GM19397 (cell line): Measurements from ENCODE around the gene GGT5.
"Not testable (repeated sequence)": the region's sequence is repeated elsewhere in the genome, so short reads cannot be mapped to it uniquely, and the experiment has no call there.

Experiments used
- ATAC-seq: cut with Tn5 transposase; IDR thresholded peaks from one replicate; pipeline ENCODE4 v1.9.1; 2021; ENCODE audit warnings: mild to moderate bottlenecking, moderate library complexity; ENCODE audit not compliant: unreplicated experiment

Gene GGT5

DNA sequence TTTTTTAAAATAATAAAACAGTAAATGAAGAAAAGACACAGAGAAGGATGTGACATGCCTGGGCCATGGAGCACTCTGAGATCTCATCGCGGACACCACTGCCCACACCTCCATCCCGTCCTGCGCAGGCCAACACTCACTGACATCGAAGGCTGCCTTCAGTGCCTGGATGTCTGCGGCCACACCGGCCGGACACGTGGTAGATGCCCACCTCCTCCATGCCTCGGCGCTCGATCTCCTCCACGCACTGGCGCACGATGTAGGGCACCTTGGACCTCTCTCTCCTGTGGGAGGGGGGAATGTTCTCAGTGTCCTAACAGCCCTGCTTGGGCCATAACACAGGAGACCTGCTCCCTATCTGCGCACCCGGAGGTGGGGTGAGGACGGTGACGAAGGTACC is 18.6 kb upstream of the GGT5 start:
- ATAC-seq: not testable (repeated sequence)

DNA sequence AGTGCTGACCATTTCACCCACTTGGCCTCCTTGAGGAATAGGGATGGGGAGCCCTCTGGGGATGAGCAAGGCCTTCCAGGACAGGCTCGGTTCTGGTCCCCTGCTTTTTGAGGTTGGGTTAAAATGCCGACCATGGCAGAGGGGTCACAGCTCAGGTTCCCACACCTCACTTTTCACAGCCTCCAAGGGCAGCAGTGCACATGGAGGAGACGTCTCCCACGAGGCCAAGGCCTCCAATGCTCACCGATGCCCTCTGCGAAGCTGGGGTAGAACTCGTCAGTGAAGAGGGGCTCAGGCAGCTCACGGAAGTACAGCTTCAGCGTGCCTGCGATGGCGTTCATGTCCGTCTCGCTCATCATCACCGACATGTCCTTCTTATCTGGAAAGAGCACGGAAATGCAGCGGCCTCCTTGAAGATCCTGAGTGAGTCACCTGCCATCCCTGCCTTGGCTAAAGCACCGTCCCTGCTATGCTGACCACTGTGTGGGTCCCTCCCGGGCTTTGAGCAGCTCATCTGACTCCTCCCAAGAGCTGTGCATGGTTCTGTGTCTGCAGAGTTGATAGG is 17.4 kb upstream of the GGT5 start:
- ATAC-seq: not testable (repeated sequence)

DNA sequence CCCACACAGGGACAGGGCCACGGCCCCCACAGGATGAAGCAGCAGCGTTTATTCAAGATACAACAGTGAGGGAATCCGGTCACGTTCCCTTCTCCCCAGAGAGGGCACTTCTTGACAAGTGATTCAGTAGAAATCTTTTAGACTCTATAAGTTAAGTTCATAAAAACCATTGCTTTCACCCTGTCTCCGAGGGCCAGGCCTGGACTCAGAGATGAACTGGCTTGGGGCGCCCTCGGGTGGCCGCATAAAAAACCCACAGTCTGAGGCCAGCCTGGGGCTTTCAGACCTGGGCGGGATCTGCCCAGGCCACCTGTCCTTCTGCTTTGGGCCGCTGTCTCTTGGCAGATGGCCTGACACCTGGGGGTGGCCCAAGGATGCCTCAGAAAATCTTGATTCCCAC is 14.6 kb upstream of the GGT5 start:
- ATAC-seq: not testable (repeated sequence)

DNA sequence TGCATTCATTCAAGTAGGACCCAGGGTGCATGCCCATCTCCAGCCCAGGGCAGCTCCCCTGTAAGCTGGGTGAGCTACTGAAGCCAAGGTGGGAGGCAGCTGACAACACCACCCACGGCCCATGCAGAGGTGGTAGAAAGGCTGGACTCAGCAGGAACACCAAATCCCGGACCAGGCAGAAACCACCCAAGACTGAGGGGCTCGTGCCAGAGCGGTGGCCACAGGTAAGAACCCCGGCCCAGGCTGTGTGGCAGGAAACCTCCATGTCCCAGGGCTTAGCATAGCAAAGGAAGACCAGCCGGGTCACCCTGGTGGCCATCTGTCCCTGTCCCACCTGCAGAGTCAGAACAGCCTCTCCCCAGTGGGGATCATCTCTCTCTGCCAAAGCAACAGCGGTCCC is 11.9 kb upstream of the GGT5 start:
- ATAC-seq: not testable (repeated sequence)

DNA sequence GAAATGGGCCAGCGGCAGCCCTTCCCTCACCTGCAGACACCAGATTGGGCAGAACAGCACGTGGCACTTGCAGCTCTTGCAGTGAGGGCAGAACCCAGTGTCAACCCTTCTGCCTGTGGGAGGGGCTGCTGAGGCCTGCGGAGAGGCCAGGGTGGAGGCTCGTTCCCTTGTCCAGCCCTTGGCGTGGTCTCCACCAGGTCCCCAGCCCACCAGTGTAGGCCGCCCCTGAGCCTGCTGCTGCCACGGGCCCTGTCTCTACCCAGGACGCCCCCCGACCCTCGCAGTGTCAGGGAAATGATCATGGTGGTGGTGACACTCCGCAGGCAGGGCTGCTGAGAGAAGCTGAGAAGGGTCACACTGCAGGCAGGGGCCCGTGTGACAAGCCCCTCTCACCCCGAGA is 11.3 kb upstream of the GGT5 start:
- ATAC-seq: not testable (repeated sequence)

DNA sequence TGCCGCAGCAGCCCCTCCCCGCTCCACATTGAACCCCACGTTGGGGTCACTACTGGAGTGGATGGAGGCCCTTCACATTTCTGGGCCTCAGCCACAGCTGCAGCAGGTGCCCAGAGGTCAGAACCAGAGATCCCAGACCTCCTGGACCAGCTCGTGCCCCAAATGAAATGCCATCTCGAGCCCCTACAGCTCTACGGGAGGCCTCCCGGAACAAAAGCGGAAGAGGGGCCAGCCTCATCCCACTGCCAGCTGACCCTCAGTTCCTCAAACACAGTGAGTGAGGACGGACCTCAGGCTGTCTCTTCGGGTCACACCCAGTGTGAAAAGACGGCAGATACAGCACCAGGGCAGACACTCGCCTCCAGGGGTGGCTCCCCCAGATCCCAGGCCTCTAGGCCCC is 8.2 kb upstream of the GGT5 start:
- not testable (repeated sequence) for ATAC-seq

DNA sequence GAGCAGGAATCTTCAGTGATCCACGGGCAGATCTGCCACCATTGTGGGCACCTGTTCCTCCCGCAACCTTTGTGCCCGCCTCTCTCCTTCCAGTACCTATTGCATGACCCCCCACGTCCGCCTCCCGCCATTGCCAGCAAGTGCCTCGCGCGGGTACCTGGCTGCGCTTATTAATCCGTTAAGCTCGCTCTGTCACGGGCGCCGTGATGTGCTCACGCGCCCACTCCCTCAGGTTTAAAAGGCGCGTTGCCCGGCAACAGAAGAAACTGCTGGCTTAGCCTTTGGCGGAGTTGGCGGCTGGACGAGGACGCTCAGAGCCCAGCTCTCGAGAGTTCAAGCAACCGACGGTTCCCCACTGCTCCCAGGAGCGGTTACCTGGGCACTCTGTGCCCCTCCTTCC is 6.4 kb upstream of the GGT5 start:
- not testable (repeated sequence) for ATAC-seq

DNA sequence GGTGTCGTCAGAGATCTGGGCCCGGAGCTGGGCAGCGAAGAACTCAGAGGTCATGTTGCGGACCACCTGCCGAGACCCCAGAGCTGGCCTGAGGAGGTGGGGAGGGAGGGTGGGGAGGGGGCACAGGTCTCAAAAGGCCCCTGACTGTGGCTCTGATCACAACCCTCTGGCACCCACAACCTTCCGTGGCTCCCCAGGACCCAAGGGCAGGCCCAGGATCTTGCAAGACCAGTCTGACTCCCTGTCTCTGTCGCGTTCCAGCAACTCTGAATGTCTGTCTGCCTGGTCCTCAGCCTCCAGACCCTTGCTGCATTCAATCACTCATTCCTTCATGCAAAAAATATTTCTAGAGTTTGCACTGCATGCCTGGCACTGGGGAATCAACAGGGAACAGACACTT is 4.5 kb upstream of the GGT5 start:
- ATAC-seq: not testable (repeated sequence)

DNA sequence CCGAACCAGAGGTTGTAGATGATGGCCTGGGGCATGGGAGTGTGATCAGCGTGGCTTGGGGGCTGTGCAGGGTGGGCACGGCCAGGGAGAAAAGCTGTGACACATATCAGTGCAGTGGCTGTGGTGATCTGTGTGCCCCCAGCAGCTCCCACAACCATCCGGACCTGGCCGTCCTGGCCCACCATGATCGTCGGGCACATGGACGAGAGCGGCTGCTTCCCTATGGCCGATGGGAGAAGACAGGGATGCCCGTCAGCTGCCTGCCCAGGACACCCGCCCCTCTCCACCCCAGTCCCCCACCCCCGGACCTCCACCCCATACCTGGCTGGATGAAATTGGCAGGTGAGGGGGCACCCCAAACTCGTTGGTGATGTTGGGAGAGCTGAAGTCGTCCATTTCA is 3.7 kb upstream of the GGT5 start:
- ATAC-seq: not testable (repeated sequence)

DNA sequence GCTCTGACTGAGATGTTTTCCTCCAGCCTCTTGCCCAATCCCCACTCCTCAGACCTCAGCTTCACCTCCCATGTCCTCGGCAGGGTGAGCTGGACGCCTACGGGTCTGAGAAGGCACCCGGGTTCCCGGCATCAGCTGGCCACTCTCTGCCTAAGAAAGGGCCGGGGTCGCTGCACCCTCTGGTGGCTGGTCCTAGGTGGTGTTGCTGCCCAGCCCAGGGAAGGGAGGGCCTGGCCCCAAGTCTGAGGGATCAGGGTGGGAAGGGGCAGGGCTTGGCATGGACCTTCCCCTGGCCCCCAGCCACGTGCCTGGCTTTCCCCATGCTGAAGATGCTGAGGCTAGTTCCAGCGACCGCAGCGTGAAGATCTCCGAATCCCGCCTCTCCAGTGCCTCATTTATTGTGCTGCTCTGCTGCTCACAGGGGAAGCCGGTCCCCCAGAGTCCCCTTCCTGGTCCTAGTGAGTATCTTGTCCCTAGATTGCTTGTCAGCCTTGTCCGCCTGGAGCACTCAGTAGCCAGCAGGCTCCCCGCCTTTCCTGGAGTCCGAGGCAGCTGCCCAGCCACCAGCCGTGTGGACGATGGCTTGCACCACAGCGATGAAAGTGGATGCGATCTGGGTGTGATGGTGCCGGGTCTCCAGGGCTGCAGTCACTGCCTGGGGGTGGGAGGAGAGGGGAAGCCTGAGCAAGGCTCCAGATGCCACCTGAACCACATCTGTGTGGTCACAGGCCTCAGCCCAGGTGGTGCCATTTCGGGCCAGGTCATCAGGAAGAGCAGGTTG is 2.9 kb upstream of the GGT5 start:
- ATAC-seq: no peak

DNA sequence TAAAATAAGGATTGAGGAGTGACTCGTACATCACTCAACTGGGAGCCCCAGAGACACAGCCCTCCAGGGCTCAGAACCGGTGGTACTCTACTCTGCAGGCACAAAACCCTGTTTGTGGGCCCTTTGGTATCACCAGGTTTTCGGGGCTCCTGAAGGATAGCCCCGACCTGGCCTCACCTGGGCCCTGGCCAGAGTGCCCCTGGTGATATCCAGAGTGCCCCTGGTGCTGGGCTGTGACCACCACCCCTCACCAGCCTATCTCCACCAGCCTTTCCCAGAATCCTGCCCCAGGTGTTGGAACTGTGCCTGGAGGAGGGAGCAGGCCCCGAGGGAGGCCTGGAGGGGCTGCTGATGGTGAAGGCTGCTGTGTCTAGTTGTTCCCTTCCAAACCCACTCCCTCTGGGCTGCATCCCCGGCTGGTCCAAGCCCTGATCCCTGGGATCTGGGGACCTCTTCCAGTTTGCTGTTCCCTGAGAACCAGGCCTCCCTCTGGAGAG is 2.2 kb upstream of the GGT5 start:
- ATAC-seq: no peak

DNA sequence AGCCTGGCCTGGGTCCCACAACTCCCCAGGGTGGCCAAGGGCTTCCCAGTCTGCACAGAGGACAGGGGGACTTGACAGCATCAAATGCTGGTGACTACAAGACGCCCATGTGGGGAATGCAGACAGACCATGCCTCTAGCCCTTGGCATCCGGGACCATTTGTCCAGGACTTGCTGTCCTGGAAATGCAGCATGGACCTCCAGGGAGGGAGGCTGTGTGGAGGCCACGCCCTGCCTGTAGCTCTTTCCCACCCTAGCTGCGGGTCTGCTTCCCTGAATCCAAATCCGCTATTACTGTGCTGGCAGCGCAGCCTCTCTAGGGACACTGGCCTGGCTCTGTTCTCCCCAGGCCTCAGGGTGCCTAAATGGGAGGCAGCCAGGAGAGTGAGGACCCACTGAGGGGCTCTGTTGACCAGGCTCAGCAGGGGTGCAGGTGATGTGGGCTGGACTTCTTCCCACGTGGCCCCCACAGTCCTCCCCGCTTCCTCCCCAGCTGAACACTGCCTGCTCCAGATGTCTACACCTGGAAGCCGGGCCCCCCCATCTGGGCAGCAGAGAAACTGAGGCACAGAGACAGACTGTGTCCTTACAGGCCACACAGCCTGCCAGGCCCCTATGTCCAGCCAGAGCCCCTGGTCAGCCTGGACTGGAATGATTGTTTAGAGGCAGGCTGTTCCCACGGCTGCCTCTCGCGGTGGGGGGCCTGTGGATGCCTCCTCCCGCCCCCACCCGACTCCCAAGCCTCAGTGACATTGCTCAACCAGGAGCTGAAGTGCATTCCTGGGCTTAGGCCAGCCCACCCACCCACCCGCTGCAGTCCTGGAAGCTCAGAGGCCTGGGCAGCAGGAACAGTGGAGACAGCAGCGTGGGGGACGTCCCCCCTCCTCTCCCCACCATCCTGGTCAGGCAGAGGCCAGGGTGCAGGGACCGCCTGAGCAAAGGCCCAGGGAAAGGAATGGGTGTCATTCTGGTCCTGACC is 991 bp upstream of the GGT5 start:
- not testable (repeated sequence) for ATAC-seq

DNA sequence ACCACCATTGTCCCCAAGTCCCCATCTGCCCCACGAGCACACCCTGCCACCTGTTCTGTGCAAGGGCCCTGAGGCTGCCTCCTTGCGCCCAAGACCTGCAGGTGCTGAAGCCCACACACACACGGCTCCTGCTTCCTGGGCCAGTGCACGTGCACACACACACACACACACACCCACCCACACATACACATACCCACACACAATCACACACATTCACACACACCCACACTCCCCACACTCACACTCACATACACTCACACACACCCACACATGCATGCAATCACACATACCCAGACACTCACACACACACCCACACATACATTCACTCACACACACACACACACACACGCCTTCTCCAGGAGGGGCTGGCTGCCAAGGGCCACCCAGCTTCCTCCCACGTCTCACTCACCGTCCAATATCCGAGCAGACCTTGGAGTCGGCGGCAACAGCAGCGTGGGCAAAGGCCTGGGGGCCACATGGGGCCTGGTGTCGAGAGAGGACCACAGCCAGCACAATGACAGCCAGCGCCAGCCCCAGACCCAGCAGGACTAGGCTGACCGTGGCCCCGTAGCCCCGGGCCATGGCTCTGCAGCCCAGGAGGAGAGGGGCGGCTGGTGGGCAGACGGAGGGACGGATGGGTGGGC is 616 bp downstream of the GGT5 start:
- ATAC-seq: no peak

DNA sequence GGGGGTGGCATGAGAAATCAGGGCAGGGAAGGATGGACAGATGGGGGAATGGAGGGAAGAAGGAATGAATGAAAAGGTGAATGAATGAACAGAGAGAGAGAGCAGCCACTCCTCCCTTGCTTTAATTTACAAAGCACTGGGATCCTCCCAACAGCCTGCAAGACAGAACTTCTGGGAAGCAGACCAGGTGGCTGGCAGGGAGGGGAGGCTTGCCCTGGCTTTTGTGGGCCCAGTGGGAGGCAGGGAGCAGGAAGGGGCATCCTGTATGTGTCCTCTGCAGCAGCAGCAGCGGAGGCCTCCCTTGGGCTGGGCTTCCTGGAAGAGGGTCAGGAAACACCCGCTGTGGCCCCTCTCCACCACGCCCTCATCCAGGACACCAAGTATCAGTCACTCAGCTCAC is 1.5 kb downstream of the GGT5 start:
- not testable (repeated sequence) for ATAC-seq

DNA sequence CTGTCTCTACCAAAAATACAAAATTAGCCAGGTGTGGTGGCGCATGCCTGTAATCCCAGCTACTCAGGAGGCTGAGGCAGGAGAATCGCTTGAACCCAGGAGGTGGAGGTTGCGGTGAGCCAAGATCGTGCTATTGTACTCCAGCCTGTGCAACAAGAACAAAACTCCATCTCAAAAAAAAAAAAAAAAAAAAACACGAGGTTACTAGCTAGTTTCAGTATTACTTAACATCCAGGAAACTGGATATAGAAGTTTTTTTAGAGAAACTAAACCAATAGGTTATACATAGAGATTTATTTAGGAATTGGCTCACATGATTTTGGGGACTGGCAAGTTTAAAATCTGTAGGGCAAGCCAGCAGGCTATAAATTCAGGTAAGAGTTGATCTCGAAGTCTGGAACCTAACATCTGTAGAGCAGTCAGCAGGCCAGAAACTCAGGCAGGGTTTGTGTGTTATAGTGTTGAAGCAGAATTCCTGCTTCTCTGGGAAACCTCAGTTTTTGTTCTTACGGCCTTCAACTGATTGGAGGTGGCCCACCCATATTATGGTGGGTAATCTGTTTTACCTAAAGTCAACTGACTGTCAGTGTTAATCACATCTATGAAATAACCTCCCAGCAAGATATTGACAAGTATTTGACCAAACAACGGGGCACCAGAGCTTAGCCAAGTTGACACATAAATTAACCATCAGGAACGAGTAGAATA is 3.7 kb downstream of the GGT5 start:
- not testable (repeated sequence) for ATAC-seq

DNA sequence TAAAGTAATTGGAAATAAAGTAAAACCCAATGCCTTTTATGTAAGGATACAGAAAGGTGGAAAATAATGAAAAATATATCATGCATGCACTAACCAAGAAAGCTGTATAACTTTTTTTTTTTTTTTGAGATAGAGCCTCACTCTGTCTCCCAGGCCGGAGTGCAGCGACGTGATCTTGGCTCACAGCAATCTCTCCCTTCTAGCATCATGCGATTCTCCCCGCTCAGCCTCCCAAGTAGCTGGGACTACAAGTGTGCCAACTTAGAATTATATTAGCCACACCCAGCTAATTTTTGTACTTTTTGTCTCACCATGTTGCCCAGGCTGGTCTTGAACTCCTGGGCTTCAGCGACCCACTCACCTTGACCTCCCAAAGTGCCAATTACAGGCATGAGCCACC is 4.5 kb downstream of the GGT5 start:
- no peak for ATAC-seq

DNA sequence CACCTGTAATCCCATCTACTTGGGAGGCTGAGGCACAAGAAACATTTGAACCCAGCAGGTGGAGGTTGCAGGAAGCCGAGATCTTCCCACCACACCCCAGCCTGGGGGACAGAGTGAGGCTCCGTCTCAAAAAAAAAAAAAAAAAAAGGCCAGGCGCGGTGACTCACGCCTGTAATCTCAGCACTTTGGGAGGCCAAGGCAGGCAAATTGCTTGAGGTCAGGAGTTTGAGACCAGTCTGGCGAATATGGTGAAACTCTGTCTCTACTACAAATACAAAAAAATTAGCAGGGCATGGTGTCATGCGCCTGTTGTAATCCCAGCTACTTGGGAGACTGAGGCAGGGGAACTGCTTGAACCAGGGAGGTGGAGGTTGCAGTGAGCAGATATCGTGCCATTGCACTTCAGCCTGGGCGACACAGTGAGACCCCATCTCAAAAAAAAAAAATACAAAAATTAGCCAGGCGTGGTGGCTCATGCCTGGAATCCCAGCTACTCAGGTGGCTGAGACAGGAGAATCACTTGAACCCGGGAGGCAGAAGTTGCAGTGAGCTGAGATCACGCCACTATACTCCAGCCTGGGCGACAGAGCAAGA is 6.7 kb downstream of the GGT5 start:
- ATAC-seq: not testable (repeated sequence)

DNA sequence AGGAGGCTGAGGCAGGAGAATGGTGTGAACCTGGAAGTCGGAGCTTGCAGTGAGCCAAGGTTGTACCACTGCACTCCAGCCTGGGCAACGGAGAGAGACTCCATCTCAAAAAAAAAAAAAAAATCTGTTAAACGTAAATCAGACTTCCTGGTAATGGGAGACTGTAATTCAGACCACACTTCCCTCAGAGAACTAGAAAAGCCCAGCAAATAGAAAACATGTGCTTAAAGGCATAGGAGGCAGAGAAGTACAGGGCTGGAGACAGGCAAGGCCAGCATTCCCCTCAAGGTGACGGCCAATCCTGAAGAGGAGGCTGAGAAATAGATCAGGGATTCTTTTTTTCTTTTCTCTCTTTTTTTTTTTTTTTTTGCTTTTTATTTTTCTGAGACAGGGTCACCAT is 8.2 kb downstream of the GGT5 start:
- no peak for ATAC-seq

DNA sequence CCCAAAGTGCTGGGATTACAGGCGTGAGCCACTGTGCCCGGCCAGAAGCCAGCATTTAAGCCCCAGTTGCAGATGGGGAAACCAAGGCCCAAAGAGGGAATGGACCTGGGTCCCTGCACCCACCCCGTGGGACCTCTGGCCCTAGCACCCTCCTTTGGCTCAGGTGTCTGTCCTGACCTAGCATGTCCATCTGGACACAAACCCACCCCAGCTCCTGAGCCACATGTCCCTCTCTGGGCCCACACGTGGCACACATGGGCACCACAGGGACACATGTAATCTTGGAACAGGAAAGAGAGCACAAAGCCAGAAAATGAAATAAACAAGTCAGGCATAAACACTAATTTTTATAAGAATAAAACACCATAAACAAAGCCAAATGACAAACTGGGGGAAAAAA is 9.6 kb downstream of the GGT5 start:
- ATAC-seq: no peak

DNA sequence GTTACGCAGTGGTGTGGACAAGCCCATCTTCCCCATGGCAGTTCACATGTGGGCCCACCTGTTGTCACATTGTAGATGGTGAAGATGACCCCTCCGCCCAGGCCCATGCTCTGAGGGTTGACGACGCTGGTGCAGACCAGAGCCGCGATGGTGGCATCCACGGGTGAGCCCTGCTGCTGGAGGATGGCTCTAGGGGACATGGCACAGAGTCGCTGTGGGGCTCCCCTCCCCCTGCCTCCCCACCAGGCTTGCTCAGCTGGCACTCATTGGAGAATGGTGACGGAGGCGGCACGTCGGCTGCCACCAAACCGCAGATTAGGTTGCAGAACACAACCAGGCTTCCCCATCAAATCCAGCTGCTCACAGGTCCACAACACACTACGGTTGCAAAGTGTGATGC is 11.1 kb downstream of the GGT5 start:
- ATAC-seq: no peak
